ENCODE results near the gene TBC1D1. TPM values are rescaled to one million over a fixed set of nuclear protein-coding genes. Genes with fewer than 3 reads are reported as not detected.

The TBC1D1 gene
- total RNA-seq, 1 experiment from 2014 or later, result 56.0 TPM

GRCh38 chr4:37949636-37950426, 58.9 kb downstream of the TBC1D1 start:
- Histone ChIP-seq H3K27me3 (ENCODE audit: control insufficient read depth, insufficient read depth, low read length) (peaks cover 6% of the 10 kb centered on the region), H3K36me3 (ENCODE audit: control insufficient read depth, insufficient read depth, low read length) (no peaks in the 10 kb centered on the region), H3K27ac (ENCODE audit: low read length) (no peak overlapping the region), H3K4me1 (ENCODE audit: control insufficient read depth, insufficient read depth, low read length) (no peaks in the 10 kb centered on the region), H3K9me3 (ENCODE audit: control insufficient read depth, insufficient read depth, low read depth, low read length) (no peaks in the 10 kb centered on the region), H3K4me3 (ENCODE audit: low read depth in 2 of 2, low read length in 2 of 2) (no peak overlapping the region)
- ChIA-PET CTCF (no interaction called here), POLR2A (no interaction called here)
- ATAC-seq (no peak), DNase-seq (ENCODE audit: low read depth, low spot score) (no peak)
- no TSS peak for BruUV-seq (replicated peaks)
- intact Hi-C loops (cut with micrococcal nuclease; ENCODE audit: unreplicated experiment) (no loop called here), in situ Hi-C loops (cut with HindIII; ENCODE audit: low pct_unique_long_range_greater_than_20kb, low sequenced_read_pairs) (no loop called here)
- no peak for TF ChIP-seq POLR2AphosphoS5 (IDR thresholded peaks at IDR 0.05; ENCODE audit: low read depth, low read length)

GRCh38 chr4:37951461-37952352, 60.8 kb downstream of the TBC1D1 start:
- H3K9me3 ChIP-seq (ENCODE audit: control insufficient read depth, insufficient read depth, low read depth, low read length), result no peaks in the 10 kb centered on the region
- H3K27me3 ChIP-seq (ENCODE audit: control insufficient read depth, insufficient read depth, low read length), result no peaks in the 10 kb centered on the region
- BruUV-seq (replicated peaks), result no TSS peak
- intact Hi-C loops (cut with micrococcal nuclease; ENCODE audit: unreplicated experiment), result no loop called here
- no peak for DNase-seq (ENCODE audit: low read depth, low spot score)
- no peak for TF ChIP-seq SIN3A (IDR thresholded peaks at IDR 0.05; ENCODE audit: borderline replicate concordance, insufficient read depth, low read depth, low read length)
- TF ChIP-seq TCF7L2 (IDR thresholded peaks at IDR 0.05; ENCODE audit: low read depth, low read length), result no peak
- in situ Hi-C loops (cut with HindIII; ENCODE audit: low pct_unique_long_range_greater_than_20kb, low sequenced_read_pairs), result no loop called here
- H3K27ac ChIP-seq (ENCODE audit: low read length), result no peak overlapping the region
- H3K36me3 ChIP-seq (ENCODE audit: control insufficient read depth, insufficient read depth, low read length), result no peaks in the 10 kb centered on the region
- H3K4me1 ChIP-seq (ENCODE audit: control insufficient read depth, insufficient read depth, low read length), result no peaks in the 10 kb centered on the region
- CTCF ChIA-PET, result no interaction called here
- no peak for ATAC-seq
- no peak overlapping the region for H3K4me3 ChIP-seq (ENCODE audit: low read depth in 2 of 2, low read length in 2 of 2)
- POLR2A ChIA-PET, result no interaction called here

- H3K36me3 ChIP-seq (ENCODE audit: control insufficient read depth, insufficient read depth, low read length), result no peaks in the 10 kb centered on the region
- POLR2A ChIA-PET, result no interaction called here
These were observed 62.3 kb downstream of the TBC1D1 start for GRCh38 chr4:37953156-37953555.

More at GRCh38 chr4:37953156-37953555, 62.3 kb downstream of the TBC1D1 start:
- ATAC-seq, result no peak
- TF ChIP-seq POLR2AphosphoS5 (IDR thresholded peaks at IDR 0.05; ENCODE audit: low read depth, low read length) (no peak), CTCF (IDR thresholded peaks at IDR 0.05) (no peak)
- CTCF ChIA-PET, result no interaction called here
- intact Hi-C loops (cut with micrococcal nuclease; ENCODE audit: unreplicated experiment), result no loop called here
- no peak overlapping the region for H3K4me3 ChIP-seq (ENCODE audit: low read depth in 2 of 2, low read length in 2 of 2)
- H3K4me1 ChIP-seq (ENCODE audit: control insufficient read depth, insufficient read depth, low read length), result no peaks in the 10 kb centered on the region
- BruUV-seq (replicated peaks), result no TSS peak
- H3K9me3 ChIP-seq (ENCODE audit: control insufficient read depth, insufficient read depth, low read depth, low read length), result no peaks in the 10 kb centered on the region
- in situ Hi-C loops (cut with HindIII; ENCODE audit: low pct_unique_long_range_greater_than_20kb, low sequenced_read_pairs), result no loop called here
- DNase-seq (ENCODE audit: low read depth, low spot score), result no peak
- H3K27ac ChIP-seq (ENCODE audit: low read length), result no peak overlapping the region
- H3K27me3 ChIP-seq (ENCODE audit: control insufficient read depth, insufficient read depth, low read length), result no peaks in the 10 kb centered on the region
